Measurements from ENCODE around the gene SLC27A2. TPM values are rescaled to one million over a fixed set of nuclear protein-coding genes. Genes with fewer than 3 reads are reported as not detected.
A peak's percentile ranks its signal among the peaks of the same experiment; 100 is the strongest.
"Not testable (repeated sequence)": the region's sequence is repeated elsewhere in the genome, so short reads cannot be mapped to it uniquely, and the experiment has no call there.

SLC27A2 gene
- total RNA-seq (2014; rRNA removed) = not detected in 2 replicates
- not detected for polyA plus RNA-seq (2012)

DNA sequence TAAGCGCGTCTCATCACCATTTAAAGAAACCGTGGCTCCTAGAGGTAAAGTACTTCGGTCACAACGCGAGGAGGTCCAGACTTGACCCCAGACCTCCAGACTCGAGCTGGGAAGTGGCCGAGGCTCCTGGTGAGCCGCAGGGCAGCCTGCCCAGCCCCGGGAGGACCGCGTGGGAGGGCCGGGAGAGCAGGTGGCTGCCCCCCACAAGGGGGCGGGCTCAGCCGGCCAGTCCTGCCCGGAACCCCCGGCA, at the start of gene SLC27A2:
TSS of gene SLC27A2 (plus strand) at position 228 of the 250 bp plus-strand sequence. CDS start 232 bp downstream, outside the sequence.
- DNase-seq (ENCODE audit: low read depth) = no peak

DNA sequence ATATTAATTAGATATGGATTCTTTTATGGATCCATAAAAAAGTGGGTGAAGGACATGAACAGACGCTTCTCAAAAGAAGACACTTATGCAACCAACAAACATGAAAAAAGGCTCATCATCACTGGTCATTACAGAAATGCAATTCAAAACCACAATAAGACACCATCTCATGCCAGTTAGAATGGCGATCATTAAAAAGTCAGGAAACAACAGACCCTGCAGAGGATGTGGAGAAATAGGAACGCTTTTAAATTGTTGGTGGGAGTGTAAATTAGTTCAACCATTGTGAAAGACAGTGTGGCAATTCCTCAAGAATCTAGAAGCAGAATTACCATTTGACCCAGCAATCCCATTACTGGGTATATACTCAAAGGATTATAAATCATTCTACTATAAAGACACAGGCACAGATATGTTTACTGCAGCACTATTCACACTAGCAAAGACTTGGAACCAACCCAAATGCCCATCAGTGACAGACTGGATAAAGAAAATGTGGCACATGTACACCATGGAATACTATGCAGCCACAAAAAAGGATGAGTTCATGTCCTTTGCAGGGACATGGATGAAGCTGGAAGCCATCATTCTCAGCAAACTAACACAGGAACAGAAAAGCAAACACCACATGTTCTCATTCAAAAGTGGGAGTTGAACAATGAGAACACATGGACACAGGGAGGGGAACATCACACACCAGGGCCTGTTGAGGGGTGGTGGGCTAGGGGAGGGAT, 49.6 kb upstream of the SLC27A2 start:
- DNase-seq (ENCODE audit: low read depth) = not testable (repeated sequence)

DNA sequence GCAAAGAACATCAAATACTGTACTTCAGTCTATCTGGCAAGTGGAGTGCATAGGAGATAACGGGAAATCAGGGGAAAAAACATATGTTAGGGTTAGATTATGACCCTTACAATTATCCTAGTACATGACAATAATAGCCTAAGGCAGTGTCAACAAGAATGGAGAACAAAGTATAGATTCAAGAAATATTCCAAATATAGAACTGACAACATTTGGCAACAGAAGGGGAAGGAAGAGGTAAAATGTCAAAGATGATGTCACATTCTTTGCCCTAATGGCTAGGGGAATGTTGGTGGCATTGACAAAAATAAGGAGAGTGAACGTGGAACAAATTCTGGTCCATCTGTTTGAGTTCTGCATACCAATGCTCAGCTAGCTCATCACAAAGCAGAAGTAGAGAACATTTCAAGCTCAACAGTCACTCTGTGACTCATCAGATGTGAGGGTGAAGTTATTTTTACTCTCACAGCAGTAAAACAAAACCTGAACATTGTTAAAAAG, 47.4 kb upstream of the SLC27A2 start:
- DNase-seq (ENCODE audit: low read depth) = peak; percentile 95

DNA sequence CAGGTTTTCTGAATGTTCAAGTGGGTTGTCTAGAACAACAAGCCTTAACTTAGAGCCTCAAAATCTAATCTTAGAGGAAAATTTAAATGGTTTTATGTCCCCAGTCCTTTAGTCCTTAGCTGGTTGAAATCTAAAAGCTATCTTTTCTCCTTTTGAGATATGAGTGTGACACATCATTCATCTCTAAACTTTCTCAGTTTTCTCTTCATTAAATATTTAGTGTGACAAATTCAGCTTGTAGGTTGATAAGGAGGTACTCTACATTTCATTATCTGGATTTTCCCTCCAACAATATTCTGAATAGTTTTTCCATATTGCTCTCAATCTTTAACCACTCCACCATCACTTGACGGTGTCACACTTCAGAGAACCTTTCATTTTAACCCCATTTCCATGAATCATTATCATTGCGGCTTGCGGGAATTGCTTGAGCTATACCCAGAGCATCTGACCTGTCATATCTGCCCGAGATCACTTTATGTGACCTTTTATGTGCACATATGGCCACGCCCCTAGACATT, 46.9 kb upstream of the SLC27A2 start:
- peak; percentile 65 for DNase-seq (ENCODE audit: low read depth)

GRCh38 chr15:50137330-50137761, 44.6 kb upstream of the SLC27A2 start:
- DNase-seq (ENCODE audit: low read depth) = peak; percentile 96

- no peak for DNase-seq (ENCODE audit: low read depth)
Measured at GRCh38 chr15:50137893-50138292, 44.1 kb upstream of the SLC27A2 start.

DNA sequence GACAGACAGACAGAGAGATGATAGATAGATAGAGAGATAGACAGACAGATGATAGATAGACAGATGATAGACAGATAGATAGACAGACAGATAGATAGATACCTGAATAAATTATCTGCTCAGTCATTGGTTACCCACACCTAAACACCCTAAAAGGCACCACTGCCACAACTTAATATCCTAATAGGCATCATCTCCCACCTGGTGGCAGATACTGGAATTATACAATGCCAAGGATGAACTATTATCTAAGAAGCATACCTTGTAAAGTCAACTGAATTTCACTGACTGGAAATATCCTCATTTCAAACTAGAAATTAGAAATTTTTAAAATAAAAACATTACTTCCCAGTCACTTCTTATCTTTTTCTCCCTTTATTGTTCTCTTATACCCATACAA, 43.6 kb upstream of the SLC27A2 start:
- DNase-seq (ENCODE audit: low read depth) = no peak

GRCh38 chr15:50140098-50140497, 41.9 kb upstream of the SLC27A2 start:
- no peak for DNase-seq (ENCODE audit: low read depth)

DNA sequence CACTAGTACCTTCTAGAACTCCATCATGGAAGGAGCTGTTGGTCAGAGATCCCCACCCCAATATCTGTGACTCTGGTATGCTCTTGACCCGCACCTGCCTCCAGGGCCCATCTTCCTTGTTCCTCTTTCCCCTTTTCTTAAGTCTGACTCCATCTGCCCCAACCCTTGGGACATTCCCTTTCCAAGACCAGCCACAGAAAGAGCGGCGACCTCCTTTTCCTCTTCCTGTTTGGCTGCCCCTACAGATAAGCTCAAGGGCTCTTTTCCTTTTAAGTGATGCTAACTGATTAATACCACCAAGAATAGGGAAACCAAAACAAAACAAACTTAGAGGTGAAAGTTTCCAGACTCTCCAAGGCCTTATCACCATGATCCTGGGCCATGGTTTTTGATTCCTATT, 41.0 kb upstream of the SLC27A2 start:
- DNase-seq (ENCODE audit: low read depth) = no peak

GRCh38 chr15:50141856-50142255, 40.1 kb upstream of the SLC27A2 start:
- DNase-seq (ENCODE audit: low read depth) = no peak

DNA sequence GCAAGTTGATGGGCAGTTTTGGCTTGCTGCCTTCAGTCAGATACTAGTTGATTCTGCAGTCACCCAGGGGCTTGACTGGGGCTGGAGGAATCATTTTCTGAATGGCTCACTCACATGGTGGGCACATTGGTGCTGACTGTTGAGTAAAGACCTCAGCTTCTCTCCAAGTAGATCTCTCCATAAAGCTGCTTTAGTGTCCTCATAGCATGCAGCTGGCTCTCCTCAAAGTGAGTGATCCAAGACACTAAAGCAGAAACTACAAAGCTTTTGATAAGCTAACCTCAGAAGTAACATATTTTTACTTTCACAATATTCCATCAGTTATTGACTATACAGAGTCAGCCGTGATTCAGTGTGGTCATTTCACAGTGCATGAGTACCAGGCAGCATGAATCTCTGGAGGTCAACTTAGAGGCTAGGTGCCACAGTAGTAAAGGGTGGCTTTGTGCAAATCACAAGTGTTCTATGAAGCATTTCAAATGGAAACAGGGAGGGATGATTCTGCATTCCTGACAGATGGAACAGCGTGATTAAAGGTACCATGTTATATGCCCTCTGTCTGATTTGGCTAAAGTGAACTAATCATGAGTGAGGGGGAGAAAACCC, 38.6 kb upstream of the SLC27A2 start:
- DNase-seq (ENCODE audit: low read depth) = no peak

GRCh38 chr15:50144341-50145120, 37.5 kb upstream of the SLC27A2 start:
- DNase-seq (ENCODE audit: low read depth) = peak; percentile 57

GRCh38 chr15:50145451-50145872, 36.5 kb upstream of the SLC27A2 start:
- DNase-seq (ENCODE audit: low read depth) = peak; percentile 87

DNA sequence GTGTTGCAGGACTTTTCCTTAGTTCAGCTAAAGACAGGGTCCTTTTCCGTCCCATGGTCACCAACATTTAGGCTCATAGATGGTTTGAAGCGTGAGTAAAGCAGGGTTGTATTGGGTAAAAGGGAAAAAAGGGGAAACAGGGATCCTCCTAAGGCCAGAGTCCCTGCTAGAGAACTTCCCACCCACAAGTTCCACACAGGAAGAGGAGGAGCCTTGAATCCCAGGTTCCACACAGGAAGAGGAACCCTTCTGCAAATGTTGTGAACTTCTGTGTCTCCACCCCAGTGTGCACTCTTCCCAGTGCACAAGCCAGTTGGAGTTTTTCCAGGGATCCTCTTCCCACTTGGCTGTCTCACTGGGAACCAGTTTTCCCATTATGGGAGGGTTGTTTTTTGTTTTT, 35.4 kb upstream of the SLC27A2 start:
- DNase-seq (ENCODE audit: low read depth) = no peak

DNA sequence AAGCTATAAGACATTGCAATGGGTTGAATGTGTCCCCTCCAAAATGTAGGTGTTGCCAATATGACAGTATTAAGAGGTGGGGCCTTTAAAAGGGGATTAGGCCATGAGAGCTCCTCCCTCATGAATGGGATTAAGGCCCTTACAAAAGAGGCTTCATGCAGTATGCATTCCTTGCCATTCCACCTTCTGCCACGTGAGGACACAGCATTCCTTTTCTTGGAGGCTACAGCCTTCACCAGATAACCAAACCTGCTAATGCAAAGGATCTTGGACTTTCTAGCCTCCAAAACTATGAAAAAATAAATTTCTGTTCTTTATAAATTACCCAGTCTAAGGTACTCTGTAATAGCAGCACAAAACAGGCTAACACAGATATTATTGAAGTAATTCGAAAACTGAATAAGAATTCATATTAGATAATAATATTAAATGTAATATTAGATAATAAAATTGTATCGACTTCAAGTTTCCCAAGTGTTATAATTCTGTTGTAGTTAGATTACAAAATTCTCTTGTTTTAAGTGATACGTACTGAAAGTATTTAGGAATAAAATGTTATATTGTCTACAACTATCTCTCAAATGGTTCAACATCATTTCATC, 33.5 kb upstream of the SLC27A2 start:
- DNase-seq (ENCODE audit: low read depth) = peak; percentile 79

DNA sequence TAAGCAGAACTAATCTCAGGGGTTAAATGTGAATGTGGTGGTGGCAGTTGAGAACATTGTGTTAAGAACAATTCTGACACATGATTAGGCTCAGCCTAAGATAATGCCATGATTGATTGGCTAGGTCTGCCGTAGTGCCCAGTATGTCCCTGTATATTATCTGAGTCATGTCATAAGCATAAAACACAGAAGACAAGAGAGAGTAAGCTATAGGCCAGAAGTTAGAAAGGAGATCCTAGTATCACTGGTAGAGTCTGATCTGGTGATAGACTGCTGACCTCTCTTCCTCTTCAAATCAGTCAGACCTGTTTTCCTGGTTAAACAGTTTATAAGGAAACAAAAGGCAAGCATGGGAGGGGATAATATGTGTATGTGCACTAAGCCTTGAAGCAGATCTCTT, 32.9 kb upstream of the SLC27A2 start:
- no peak for DNase-seq (ENCODE audit: low read depth)

DNA sequence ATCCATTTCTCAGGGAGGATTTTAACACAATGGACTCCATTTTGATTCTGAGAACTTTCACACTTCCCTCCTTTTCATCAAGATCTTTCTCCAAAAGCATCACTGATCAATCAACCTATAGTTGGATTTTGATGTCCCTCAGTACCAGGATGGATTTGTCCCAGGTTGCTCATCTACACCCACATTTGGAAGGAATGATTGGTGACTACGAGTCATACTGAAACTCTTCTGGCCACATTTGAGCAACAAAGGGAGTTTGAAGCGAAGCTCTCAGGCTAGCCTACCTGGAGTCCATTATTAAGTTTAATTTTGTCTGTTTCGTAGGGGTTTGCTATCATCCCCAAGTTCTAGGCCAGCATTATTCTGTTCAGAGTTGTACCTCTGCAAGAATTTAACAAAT, 31.6 kb upstream of the SLC27A2 start:
- DNase-seq (ENCODE audit: low read depth) = no peak

GRCh38 chr15:50150851-50151250, 31.1 kb upstream of the SLC27A2 start:
- DNase-seq (ENCODE audit: low read depth) = no peak

DNA sequence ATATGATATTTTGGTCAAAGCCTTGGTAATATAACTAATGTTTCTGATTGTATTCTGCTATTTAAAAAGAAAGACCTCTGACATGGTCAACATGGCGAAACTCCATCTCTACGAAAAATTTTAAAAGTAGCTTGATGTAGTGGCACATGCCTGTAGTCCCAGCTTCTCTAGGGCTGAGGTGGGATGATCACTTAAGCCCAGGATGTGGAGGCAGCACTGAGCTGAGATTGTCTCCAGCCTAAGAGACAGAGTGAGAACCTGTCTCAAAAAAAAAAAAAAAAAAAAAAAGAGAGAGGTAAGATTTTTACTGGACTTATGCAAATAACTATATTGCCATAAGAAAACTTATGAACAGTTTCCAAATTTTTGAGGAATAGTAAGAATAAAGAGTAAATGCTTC, 30.5 kb upstream of the SLC27A2 start:
- DNase-seq (ENCODE audit: low read depth) = no peak

GRCh38 chr15:50158236-50158635, 23.8 kb upstream of the SLC27A2 start:
- not testable (repeated sequence) for DNase-seq (ENCODE audit: low read depth)

DNA sequence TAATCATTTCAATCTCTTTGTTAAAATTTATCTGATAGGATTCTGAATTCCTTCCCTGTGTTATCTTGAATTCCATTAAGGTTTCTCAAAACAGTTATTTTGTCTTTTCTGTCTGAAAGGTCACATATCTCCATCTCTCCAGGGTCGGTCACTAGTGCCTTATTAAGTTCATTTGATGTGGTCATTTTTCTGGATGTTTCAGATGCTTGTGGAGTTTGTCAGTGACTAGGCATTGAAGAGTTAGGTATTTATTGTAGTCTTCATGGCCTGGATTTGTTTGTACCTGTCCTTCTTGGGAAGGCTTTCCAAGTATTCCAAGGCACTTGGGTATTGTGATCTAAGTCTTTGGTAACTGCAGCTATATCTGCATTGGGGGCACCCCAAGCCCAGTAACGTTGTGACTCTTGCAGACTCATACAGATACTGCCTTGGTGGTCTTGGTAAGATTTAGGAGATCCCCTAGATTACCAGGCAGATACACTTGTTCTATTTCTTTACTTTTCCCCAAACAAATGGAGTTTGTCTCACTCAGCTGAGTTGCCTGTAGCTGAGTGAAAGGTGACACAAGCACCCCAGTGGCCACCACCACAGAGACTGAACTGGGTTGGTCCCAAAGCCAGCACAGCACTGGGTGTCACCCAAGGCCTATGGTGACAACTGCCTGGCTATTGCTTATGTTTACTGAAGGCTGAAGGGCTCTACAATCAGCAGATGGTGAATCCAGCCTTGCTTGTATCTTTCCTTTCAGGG, 18.9 kb upstream of the SLC27A2 start:
- DNase-seq (ENCODE audit: low read depth) = no peak
